GM18517 (cell line): ENCODE results near the gene BUD13.

ENCODE experiments used
- ATAC-seq: cut with Tn5 transposase; IDR thresholded peaks from one replicate; pipeline ENCODE4 v1.9.1; 2021; ENCODE audit warnings: mild to moderate bottlenecking, moderate library complexity; ENCODE audit not compliant: unreplicated experiment

The BUD13 gene

DNA sequence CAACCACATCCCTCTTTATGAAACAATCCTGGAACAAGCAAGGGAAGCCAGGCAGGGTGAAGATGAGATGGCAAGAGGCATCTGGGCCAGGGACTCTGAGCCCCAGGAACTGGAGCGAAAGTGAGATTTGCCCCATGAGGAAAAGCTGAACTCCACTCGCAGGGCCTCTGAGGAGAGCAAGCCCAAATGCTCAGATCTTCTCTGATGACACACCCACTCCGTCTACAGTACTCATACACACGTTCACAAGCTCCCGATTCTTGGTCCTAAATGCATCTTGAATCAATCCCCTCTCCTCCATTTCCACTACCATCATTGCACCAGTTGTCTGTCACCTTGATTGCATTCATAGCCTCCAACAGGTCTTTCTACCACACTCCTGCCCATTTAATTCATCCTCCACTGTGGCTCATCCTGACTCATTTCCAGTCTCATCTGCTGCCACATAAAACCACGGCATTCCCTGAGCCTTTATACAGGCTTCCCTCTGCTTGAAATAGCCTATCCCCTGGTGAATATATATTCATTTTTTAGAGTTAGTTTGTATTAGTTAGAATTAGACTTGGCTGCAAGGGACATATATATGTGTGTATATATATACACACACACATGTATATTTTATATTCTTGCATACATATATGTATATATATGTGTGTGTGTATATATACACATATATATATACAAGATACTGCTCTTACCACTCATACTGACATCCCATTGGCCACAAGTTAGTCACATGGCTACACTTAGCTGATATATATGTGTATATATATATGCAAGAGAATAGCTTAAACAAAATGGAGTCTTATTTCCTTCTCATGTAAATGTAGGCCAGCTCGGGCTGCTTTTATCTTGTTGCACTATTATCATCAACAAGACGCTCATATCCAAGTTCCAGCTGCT, 20.3 kb upstream of the BUD13 start:
- no peak for ATAC-seq

DNA sequence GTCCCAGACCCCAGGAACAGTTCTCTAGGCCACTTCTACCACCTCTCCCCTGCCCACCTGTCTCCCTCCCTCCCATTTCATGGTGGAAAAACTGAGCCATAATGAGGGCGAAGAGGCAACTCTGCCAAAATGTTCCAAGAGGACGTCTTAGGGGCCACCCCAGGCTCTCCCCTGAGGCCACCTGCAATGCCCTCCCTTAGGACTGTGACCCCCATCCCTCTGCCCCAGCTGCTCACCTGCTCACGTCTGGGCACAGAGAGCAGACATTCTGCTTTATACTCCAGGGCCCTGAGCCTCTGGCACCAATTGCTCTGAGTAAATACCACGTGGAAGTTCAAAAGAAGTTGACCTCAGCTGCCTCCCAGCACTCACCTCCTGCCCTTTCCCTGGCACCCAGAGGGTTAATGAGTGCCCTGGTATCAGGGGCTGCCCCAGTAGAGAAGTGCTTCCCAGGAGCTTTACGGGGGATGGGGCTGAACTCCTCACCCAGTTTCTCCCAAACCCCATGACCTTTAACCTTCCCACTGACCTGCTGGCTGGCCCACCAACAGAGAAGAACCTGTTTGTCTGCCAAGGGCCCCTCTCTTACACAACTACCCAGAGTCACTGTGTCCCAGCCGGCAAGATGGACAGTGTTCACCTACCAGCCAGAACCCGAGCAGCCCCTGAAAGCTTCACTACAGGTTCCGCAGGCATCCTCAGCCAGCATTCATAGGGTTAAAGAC, 19.5 kb upstream of the BUD13 start:
- no peak for ATAC-seq

DNA sequence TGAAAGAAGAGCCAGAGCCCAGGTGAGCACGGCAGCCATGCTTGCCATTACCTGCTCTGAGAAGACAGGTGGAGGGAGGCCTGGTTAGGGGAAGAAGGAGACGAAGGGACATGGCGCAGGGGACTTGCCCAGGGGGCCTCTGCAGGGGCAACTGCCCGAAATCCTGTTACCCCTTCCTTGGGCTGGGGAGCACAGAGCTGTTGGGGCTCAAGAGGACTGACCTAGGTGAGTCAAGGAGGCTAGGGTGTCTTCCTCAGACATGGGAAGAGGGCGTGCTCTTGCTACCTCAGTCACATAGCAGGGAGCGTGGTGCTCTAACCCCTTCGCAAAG, 19.0 kb upstream of the BUD13 start, which contains the start of gene APOA5:
APOA5 (minus strand) TSS at position 67 of the 331 bp plus-strand sequence; CDS start at position 48, 19 bp downstream.
- ATAC-seq = no peak

DNA sequence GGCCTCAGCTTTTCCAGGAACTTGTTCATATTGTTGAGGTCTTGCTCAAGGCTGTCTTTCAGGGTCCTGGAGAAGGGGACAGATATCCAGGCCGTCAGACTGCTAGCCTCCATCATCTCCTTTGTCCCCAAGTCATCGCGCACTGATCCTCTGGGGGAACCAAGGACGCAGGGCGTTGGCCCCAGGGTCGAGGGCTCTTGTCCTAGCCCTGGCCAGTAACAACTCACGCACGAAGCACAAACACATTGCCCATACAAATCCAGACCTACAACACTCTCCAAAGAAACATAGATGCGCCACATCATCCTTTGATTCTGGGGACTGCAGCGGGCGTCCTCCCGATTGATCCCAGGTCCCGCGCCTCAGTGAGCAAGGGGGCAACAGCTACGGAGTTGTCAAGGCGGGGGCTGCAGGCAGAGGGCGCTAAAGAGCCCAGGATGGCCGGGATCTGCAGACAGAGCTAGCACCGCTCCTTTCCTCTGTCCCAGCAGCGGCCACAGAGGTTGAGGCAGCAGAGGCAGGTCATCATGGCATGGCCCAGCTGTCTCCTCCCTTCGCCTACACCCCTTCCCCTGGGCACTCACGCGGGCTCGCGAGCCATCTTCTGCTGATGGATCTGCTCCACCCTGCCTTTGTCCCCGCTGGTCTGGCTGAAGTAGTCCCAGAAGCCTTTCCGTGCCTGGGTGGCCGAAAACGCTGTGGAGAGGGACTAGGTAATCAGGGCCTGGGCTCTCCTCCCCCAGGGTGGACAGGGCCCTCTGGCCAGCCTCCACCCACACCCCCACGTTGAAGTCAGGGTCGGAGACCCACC, 18.4 kb upstream of the BUD13 start:
- no peak for ATAC-seq

DNA sequence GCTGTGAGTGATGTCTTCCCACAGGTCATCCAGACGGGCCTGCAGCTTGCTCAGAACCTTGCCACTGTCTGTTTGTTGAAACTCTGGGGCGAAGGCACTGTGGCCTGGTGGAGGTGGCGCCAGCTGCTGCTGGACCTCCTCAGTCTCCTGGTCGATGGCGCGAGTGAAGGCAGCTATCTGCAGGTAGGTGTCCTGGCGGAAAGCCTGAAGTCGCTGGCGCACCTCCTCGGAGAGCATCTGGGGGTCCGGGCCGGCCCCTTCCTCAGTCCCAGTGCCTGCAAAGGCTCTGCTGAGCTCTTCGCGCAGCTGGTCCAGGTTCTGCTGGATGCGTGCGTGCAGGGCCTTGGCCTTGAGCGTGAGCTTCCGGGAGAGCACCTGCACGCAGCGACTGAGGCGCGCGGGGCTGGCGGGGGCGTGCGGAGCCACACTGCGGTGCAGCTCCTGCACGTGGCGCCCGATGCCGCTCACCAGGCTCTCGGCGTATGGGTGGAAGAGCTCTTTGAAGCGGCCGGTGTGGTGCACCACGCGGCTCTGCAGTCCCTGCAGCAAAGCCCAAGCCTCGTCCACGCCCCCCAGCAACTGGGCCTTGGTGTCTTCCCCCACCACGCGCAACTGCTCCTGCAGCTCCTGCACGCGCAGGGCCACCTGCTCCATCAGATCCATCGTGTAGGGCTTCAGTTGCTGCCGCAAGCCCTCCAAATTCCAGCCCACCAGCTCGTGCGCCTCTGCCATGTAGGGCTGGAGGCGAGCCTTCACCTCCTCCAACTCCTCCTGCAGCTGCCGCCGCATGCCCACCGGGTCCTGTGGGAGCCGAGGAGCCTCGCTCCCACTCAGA, 17.6 kb upstream of the BUD13 start:
- ATAC-seq = no peak

DNA sequence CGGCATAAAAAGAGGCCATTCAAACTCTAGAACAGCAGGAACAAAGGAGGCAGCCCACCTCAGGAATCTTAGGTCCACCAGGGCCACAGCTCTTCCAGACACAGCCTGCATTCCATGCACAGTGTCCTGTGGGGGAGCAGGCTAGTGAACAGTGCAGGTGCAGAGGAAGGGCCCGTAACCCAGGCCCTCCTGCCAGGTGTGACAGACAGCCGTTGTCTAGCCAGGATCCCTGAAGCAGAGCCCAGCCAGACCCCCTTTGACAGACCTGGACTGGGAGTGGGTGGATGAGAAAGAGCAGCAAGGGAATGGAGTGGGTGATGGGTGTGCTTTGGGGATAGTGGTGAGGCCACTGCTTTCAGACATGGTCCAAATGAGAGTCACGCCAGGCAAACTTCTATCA, 16.2 kb upstream of the BUD13 start:
- ATAC-seq = no peak

DNA sequence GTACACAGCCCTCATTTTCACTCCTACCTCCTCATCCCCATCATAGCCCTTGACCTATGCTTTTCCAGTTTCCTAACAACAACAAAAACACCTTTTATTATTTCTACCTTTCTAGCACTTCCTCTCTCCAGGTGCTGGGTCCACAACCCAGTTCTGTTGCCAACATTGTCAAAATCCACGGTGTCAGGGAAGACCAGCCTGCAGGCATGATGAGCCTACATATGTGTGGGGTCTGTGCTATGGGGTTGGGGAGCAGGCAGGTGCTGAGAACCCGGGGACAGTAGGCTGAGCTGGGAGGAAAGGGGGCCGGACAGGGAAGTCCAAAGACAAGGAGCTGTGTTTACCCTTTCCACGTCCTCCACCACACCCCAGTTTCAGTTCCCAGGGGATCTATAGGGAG, 15.7 kb upstream of the BUD13 start:
- ATAC-seq = no peak

DNA sequence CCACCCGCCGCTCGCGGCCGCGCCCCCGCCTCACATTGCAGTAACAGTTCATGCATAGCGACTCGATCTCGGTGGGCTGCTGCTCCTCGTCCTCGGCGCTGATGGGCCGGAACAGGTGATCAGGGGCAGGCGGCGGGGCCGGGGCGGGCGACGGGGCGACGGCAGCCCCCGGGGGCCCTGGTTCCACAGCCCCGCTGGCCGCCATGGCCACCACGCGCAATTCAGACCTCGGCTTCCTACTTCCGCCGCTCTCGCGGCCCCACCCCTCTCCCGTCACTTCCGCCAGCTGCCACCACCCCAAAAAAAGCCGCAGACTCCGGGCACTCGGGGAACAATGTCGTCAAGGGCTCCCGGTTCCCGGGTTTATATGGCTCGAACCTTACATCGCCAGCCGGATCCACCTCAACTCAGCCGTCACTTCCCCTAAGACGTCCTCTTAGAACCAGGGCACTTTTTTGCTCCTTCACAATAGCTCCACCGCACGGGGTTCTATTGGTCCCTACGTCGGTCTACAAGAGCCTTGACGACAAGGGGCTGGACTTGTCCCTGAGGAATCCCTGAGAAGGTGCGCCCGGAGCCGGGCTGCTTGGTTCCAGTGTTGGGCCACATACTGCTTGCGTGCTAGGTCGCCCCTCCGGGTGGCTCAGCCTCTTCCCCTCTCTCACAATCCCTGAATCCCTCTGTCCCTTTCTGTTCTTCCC, 15.1 kb upstream of the BUD13 start, which contains the start of gene ZPR1:
ZPR1 (minus strand) TSS at position 238 of the 701 bp plus-strand sequence; CDS start at position 205, 33 bp downstream.
- peak; percentile 76 for ATAC-seq

DNA sequence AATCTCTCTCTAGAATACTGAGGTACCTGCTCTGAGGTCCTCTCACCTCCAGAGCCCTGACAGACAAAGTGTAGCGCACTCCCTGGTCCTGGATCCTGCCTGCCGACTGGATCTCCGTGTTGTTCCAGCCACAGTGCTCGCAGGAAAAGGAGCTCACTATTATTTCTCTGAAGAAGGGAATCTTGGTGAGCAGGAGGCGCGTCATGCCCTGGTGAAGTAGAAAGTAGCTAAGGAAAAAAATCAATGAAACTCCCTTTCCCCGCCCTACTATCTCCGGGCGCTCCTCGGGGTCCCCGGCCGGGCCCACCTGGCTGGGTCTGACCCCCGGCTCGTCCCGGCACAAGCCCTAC, 14.6 kb upstream of the BUD13 start:
- ATAC-seq = no peak

DNA sequence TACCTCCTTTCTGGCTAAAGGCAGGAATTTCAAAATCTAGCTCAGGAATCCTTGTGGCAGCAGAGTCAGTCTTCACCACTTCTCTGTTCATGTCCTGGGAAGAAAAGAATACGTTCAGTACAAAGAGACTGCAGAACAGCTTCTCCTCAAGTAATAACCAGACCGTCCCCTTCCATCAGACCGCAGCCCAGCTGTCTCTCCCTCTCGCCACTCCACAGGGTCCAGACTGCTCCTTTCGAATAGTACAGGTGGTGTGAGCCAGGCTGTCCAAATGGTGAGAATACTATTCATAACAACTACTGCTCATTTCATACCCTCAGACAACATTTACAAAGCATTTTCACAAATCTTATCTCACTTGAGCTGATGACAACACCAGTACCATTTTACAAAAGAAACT, 14.2 kb upstream of the BUD13 start:
- ATAC-seq = no peak

DNA sequence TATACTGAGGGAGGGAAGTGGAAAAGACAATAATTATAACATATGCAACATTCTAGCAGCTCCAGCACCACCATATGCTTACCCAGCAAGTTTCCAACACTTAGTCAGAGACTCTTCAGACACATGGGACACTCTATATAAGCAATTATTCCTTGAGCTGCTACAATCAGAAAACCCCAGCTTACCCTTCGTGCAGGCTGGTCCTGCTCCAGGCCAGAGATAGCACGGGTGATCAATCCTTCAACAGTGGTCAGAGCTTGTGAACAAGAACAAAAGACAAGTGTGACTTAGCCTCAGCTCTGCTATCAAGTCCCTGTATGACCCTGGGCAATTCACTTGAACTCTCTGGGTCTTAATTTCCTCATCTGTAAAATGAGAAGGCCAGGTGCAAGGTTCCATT, 13.5 kb upstream of the BUD13 start:
- no peak for ATAC-seq

DNA sequence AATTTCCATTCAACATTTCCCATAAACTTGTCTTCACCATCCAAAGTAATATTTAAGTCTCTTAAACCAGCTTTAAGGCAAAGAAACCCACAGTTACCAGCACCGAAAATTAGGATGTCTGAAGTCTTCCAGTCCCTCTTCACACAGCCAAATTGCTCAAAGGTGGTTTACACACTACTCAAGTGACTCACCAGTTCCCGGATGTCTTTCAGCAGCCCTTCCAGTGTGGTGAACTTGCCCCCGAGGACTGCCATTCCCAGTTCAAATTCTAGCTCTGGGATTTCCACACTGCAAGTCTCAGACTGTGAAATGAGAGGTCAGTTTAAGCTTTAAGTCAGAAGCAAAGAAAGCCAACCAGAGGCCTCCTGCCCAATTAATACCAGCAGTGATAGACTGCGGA, 9.9 kb upstream of the BUD13 start:
- ATAC-seq = no peak

DNA sequence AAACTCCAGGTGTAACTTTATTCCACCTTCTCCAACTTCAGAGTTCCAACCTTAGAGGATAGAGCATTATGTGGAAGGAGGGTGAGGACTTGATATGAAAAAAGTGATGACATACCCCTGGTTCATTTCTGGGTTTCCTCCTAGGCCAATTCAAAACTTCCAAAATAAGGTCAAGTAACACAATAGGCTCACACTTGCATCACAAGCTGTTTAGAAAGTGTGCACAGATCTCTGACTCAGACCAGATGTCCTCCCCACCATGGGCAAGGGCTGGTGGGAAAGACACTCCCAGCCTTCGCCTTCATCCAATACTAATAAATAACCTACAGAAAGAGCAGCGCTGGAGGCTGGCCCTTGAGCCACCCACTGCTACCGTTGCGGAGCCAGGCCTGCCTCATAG, 5.8 kb upstream of the BUD13 start:
- ATAC-seq = no peak

DNA sequence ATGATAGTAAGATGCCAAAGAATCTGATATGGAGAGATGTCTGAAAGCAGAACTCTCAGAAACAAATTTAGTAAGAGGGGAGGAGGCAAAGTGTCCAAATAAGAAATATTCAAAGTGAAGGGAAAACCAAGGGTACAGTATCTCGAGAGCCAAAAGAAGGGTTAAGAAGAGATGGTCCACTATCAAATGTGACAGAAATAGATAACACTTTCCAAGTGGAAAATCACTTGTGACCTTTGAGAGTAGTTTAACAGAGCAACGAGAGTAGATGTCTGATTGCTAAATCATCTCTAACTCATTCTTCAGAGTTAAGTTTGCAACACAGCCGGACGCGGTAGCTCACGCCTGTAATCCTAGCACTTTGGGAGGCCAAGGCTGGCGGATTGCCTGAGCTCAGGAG, 4.3 kb upstream of the BUD13 start:
- no peak for ATAC-seq

DNA sequence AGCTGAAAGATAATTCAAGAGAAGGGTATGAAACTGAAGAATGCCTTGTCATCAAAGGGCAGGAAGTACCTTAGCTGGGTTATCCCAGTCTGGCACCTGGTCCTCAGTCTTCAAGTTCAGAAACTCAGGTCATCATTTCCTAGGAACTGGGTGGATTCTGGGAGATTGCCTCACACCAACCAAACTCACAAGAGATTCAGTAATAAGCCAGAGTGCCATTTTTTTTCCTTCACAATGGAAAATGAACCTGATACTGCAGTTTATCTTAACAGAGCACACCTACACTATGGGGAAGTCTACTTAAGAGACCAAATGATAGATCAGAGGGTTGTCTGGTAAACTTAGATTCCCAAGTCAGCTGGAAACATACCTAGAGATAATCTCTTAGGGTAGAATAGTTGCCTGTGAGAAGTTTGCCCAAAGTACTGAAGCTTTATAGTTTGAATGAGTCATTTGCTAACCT, 3.8 kb upstream of the BUD13 start:
- ATAC-seq = no peak

DNA sequence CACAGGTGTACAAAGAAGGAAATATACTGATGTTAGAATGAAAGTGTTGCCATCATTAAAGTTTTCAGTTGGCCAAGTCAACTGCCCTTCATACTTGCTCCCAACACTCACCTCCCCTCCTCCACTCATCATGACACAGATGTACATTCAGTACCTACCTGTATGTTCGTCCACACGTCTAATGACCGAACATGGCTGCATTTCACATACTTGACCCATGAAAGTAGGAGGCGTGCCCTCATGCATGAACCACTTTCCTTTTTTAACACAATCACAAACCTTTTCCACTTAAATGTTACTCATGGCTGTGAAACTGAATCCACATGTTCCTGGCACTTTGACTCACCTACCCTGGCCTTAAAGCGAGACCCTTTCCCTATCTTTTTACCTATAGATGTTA, 3.2 kb upstream of the BUD13 start:
- ATAC-seq = no peak

DNA sequence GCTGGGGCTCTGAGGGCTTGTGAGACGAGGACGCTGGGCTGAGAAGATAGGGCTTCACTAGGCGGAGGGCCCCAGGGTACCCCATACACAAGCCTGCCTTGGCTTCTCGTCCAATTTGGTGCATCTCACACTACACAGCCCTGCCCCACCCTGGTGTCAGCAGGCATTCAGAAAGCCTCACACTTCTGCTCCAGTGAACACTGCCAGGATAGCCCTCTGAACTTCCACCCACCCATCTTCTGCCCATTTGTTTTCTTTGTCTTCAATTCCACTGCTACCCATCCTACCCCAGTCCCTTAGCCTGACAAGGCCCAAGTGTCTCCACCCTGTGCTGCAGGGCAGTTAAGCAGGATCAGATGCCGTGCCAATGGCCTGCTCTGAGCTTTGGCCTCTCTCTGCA, 1.9 kb upstream of the BUD13 start:
- no peak for ATAC-seq

DNA sequence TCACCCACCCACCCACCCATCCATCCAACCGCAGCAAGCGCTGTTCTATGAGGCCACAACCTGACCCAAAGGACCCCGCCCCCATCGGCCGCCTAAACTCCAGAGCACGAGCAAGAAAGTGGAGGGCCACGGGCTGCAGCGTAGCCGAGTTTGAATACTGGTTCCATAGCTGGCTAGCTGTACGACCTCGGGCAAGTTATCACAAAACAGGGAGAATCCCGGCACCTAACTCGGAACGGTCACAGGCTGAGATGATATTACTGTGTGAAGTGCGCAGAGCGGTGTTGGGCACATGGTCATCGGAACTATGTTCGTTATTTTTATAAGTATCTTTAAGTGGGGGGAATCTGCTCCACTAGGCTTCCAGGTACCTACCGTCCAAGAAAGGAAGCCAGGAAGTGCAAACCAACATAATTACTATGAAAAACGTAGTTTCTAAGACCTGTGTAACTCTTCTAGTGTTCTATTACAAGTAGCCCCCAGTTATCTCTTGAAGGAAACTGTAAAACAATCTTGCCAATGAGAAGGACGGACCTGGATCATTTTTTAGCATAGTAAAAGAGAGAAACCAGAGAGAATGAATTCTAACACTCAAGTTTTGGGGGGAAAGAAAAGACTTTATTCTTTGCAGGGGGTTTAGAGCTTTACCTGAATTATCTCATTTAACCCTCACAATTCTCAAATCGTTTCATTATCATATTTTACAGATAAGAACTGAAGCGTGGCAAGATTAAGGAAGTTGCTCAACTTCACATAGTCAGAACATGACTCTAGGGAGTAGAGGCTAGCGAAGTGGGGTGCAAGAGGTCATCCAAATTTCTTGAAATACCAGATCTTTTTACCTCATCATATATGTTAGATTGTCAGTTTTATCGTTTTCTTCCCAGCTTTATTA, 663 bp upstream of the BUD13 start:
- peak; percentile 4 for ATAC-seq

DNA sequence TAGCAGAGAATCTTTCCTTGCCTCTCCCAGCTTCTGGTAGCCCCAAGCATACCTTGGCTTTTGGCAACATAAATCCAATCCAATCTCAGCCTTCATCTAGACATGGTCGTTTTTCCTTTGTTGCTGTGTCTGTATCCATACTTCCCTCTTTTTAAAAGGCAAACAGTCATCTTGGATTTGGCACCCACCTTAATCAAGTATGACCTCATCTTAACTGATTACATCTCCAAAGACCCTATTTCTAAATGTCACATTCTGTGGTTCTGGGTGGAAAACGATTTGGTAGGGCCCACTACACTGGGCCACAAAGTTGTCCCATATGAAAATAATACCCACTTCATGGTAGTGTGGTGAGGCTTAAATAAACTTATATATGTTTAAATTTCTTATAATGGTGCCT, 852 bp downstream of the BUD13 start:
- no peak for ATAC-seq
